HG02943 (cell line): ENCODE measurements around the gene STAT6.
"Not testable (repeated sequence)": the region's sequence is repeated elsewhere in the genome, so short reads cannot be mapped to it uniquely, and the experiment has no call there.

Source experiments
- ATAC-seq: cut with Tn5 transposase; IDR thresholded peaks from one replicate; pipeline ENCODE4 v1.9.1; 2021; ENCODE audit warnings: mild to moderate bottlenecking, low read depth, moderate library complexity; ENCODE audit not compliant: unreplicated experiment

The STAT6 gene

GRCh38 chr12:57127101-57127725, 16.1 kb upstream of the STAT6 start:
- no peak for ATAC-seq

- no peak for ATAC-seq
Measured at GRCh38 chr12:57126561-57126960, 15.4 kb upstream of the STAT6 start.

GRCh38 chr12:57126061-57126460, 14.9 kb upstream of the STAT6 start:
- ATAC-seq = no peak

GRCh38 chr12:57124261-57124877, 13.2 kb upstream of the STAT6 start:
- no peak for ATAC-seq

GRCh38 chr12:57123813-57124212, 12.7 kb upstream of the STAT6 start:
- no peak for ATAC-seq

GRCh38 chr12:57120718-57121117, 9.6 kb upstream of the STAT6 start:
- ATAC-seq = not testable (repeated sequence)

GRCh38 chr12:57119294-57120085, 8.3 kb upstream of the STAT6 start:
- ATAC-seq = no peak

- no peak for ATAC-seq
Measured at GRCh38 chr12:57118711-57119271, 7.6 kb upstream of the STAT6 start.

GRCh38 chr12:57116580-57117281, 5.6 kb upstream of the STAT6 start:
- ATAC-seq = no peak

- no peak for ATAC-seq
Measured at GRCh38 chr12:57112492-57113294, 1.5 kb upstream of the STAT6 start.

- no peak for ATAC-seq
Measured at GRCh38 chr12:57110104-57111030, 795 bp downstream of the STAT6 start.

- no peak for ATAC-seq
Measured at GRCh38 chr12:57109207-57110103, 1.7 kb downstream of the STAT6 start.

- no peak for ATAC-seq
Measured at GRCh38 chr12:57107456-57108155, 3.6 kb downstream of the STAT6 start.

- ATAC-seq = no peak
Measured at GRCh38 chr12:57106021-57106708, 5.0 kb downstream of the STAT6 start.

- no peak for ATAC-seq
Measured at GRCh38 chr12:57105011-57105753, 6.0 kb downstream of the STAT6 start.

- ATAC-seq = no peak
Measured at GRCh38 chr12:57104292-57104910, 6.8 kb downstream of the STAT6 start.
